IPS-18c (cell line): Measurements from ENCODE around the gene AJAP1.
"Not testable (repeated sequence)": the region's sequence is repeated elsewhere in the genome, so short reads cannot be mapped to it uniquely, and the experiment has no call there.

Experiments used
- H3K4me3 ChIP-seq: 2 replicates; pipeline ENCODE4 v1.7.0; 2013; ENCODE audit warnings: low read depth, mild to moderate bottlenecking, low read length, moderate library complexity; ENCODE audit not compliant: insufficient read depth
- H3K9me3 ChIP-seq: one replicate; pipeline ENCODE4 v1.6.1; 2013; ENCODE audit warnings: mild to moderate bottlenecking, low read length, moderate library complexity; ENCODE audit not compliant: control insufficient read depth, insufficient read depth

The AJAP1 gene

GRCh38 chr1:4653796-4654725 lies at the start of gene AJAP1:
TSS of gene AJAP1 (plus strand) at chr1:4654609. CDS start at chr1:4655426, 817 bp downstream.
- no peaks in the 10 kb centered on the region for H3K9me3 ChIP-seq
- peak within 1 kb of the TSS; percentile 51 for H3K4me3 ChIP-seq

- Histone ChIP-seq H3K4me3 (no peak overlapping the region), H3K9me3 (peaks cover 2% of the 10 kb centered on the region)
Measured at GRCh38 chr1:4605158-4605557, 49.3 kb upstream of the AJAP1 start.

- Histone ChIP-seq H3K9me3 (peaks cover 2% of the 10 kb centered on the region), H3K4me3 (no peak overlapping the region)
Measured at GRCh38 chr1:4611563-4612341, 42.7 kb upstream of the AJAP1 start.

GRCh38 chr1:4612991-4613390 lies 41.4 kb upstream of the AJAP1 start:
- no peak overlapping the region for H3K4me3 ChIP-seq
- no peaks in the 10 kb centered on the region for H3K9me3 ChIP-seq

- H3K4me3 ChIP-seq, result no peak overlapping the region
- H3K9me3 ChIP-seq, result no peaks in the 10 kb centered on the region
Measured at GRCh38 chr1:4613606-4614370, 40.6 kb upstream of the AJAP1 start.

GRCh38 chr1:4614371-4615137 lies 39.9 kb upstream of the AJAP1 start:
- no peak overlapping the region for H3K4me3 ChIP-seq
- no peaks in the 10 kb centered on the region for H3K9me3 ChIP-seq

GRCh38 chr1:4615138-4615470 lies 39.3 kb upstream of the AJAP1 start:
- Histone ChIP-seq H3K4me3 (no peak overlapping the region), H3K9me3 (no peaks in the 10 kb centered on the region)

GRCh38 chr1:4615501-4615900 lies 38.9 kb upstream of the AJAP1 start:
- H3K9me3 ChIP-seq, result no peaks in the 10 kb centered on the region
- no peak overlapping the region for H3K4me3 ChIP-seq

- H3K9me3 ChIP-seq, result no peaks in the 10 kb centered on the region
- no peak overlapping the region for H3K4me3 ChIP-seq
Measured at GRCh38 chr1:4616831-4617465, 37.5 kb upstream of the AJAP1 start.

GRCh38 chr1:4617506-4617905 lies 36.9 kb upstream of the AJAP1 start:
- H3K9me3 ChIP-seq, result no peaks in the 10 kb centered on the region
- no peak overlapping the region for H3K4me3 ChIP-seq

GRCh38 chr1:4618827-4619226 lies 35.6 kb upstream of the AJAP1 start:
- not testable (repeated sequence) for H3K4me3 ChIP-seq, H3K9me3 ChIP-seq

GRCh38 chr1:4621646-4622045 lies 32.8 kb upstream of the AJAP1 start:
- no peak overlapping the region for H3K4me3 ChIP-seq
- H3K9me3 ChIP-seq, result no peaks in the 10 kb centered on the region

GRCh38 chr1:4622821-4623220 lies 31.6 kb upstream of the AJAP1 start:
- H3K4me3 ChIP-seq, result no peak overlapping the region
- no peaks in the 10 kb centered on the region for H3K9me3 ChIP-seq

GRCh38 chr1:4624141-4624715 lies 30.2 kb upstream of the AJAP1 start:
- H3K4me3 ChIP-seq, result no peak overlapping the region
- H3K9me3 ChIP-seq, result no peaks in the 10 kb centered on the region

GRCh38 chr1:4624801-4625200 lies 29.6 kb upstream of the AJAP1 start:
- Histone ChIP-seq H3K4me3 (no peak overlapping the region), H3K9me3 (no peaks in the 10 kb centered on the region)

GRCh38 chr1:4626061-4626460 lies 28.3 kb upstream of the AJAP1 start:
- no peaks in the 10 kb centered on the region for H3K9me3 ChIP-seq
- no peak overlapping the region for H3K4me3 ChIP-seq
